GM12878 (cell line): ENCODE measurements around the gene CAND1.

ENCODE experiments used
- CREM ChIP-seq: IDR thresholded peaks from 2 replicates; pipeline ENCODE4 v1.6.1; 2014; ENCODE audit warnings: antibody characterized with exemption, low read depth
- EP300 ChIP-seq, 2 experiments: fragments of 150-350 bp in 1 of 2; IDR thresholded peaks; 2 replicates each; pipeline ENCODE4 v1.6.1; 2011 to 2012; ENCODE audit warnings: low read depth in 2 of 2, low read length in 2 of 2, borderline replicate concordance in 1 of 2, improper control_type of control experiment in 1 of 2, inconsistent platforms in 1 of 2; ENCODE audit not compliant: control insufficient read depth in 1 of 2
- JUND ChIP-seq: IDR thresholded peaks from 2 replicates; pipeline ENCODE4 v1.6.1; 2012; ENCODE audit warnings: low read depth, mild to moderate bottlenecking, low read length, improper control_type of control experiment, moderate library complexity
- SIN3A ChIP-seq: IDR thresholded peaks from 2 replicates; pipeline ENCODE4 v1.6.1; 2012; ENCODE audit warnings: low read depth, low read length, improper control_type of control experiment
- TF ChIP-seq, protein P1 (sequence below), 3 experiments: IDR thresholded peaks in 2 of 3; conservative IDR thresholded peaks in 1 of 3; 2 replicates each; pipeline ENCODE4 v1.5.1; 2011; ENCODE audit warnings: low read depth in 3 of 3, low read length in 3 of 3, mild to moderate bottlenecking in 3 of 3, control low read depth in 2 of 3, moderate library complexity in 2 of 3, inconsistent platforms in 1 of 3, mixed read lengths in 1 of 3; ENCODE audit not compliant: control insufficient read depth in 2 of 3, insufficient read depth in 1 of 3; ENCODE audit errors: extremely low read depth in 1 of 3
- TF ChIP-seq, protein P2 (sequence below): fragments of 450-650 bp; IDR thresholded peaks from 2 replicates; pipeline ENCODE4 v1.6.1; 2017; ENCODE audit warnings: antibody characterized with exemption, mild to moderate bottlenecking, moderate library complexity
- TF ChIP-seq, protein P3 (sequence below): IDR thresholded peaks from 2 replicates; pipeline ENCODE4 v1.6.1; 2012; ENCODE audit warnings: mild to moderate bottlenecking, low read depth, low read length

DNA sequence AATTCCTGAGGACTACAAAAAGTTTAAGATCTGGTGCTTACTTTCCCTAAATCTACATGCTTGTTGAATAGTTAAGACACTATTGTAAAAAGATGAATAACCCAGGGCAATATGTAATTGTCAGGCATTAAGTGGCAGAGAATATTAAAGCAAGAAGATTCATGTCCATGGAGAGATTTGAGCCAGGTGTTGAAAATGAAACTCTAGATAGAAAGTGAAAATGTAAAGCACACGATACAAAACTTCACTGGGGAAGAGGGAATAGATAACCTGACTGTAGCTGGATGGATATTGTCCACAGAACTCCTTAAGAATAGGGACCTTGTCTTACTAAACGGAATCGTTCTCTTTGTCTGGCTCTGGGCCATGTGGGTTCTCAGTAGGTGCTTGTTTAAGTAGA lies 5.0 kb downstream of the CAND1 start:
- TF ChIP-seq SIN3A (no peak), CREM (no peak), EP300 (IDR thresholded peaks at IDR 0.05; ENCODE audit: borderline replicate concordance in 1 of 2, control insufficient read depth in 1 of 2, low read depth in 2 of 2, low read length in 2 of 2) (no peak), JUND (no peak)
- TF ChIP-seq, protein P1, sequence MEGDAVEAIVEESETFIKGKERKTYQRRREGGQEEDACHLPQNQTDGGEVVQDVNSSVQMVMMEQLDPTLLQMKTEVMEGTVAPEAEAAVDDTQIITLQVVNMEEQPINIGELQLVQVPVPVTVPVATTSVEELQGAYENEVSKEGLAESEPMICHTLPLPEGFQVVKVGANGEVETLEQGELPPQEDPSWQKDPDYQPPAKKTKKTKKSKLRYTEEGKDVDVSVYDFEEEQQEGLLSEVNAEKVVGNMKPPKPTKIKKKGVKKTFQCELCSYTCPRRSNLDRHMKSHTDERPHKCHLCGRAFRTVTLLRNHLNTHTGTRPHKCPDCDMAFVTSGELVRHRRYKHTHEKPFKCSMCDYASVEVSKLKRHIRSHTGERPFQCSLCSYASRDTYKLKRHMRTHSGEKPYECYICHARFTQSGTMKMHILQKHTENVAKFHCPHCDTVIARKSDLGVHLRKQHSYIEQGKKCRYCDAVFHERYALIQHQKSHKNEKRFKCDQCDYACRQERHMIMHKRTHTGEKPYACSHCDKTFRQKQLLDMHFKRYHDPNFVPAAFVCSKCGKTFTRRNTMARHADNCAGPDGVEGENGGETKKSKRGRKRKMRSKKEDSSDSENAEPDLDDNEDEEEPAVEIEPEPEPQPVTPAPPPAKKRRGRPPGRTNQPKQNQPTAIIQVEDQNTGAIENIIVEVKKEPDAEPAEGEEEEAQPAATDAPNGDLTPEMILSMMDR (IDR thresholded peaks at IDR 0.05 in 2 of 3, conservative IDR thresholded peaks at IDR 0.05 in 1 of 3; ENCODE audit: control insufficient read depth in 2 of 3, extremely low read depth in 1 of 3, insufficient read depth in 1 of 3, low read depth in 3 of 3, low read length in 3 of 3): no peak
- TF ChIP-seq, protein P2, sequence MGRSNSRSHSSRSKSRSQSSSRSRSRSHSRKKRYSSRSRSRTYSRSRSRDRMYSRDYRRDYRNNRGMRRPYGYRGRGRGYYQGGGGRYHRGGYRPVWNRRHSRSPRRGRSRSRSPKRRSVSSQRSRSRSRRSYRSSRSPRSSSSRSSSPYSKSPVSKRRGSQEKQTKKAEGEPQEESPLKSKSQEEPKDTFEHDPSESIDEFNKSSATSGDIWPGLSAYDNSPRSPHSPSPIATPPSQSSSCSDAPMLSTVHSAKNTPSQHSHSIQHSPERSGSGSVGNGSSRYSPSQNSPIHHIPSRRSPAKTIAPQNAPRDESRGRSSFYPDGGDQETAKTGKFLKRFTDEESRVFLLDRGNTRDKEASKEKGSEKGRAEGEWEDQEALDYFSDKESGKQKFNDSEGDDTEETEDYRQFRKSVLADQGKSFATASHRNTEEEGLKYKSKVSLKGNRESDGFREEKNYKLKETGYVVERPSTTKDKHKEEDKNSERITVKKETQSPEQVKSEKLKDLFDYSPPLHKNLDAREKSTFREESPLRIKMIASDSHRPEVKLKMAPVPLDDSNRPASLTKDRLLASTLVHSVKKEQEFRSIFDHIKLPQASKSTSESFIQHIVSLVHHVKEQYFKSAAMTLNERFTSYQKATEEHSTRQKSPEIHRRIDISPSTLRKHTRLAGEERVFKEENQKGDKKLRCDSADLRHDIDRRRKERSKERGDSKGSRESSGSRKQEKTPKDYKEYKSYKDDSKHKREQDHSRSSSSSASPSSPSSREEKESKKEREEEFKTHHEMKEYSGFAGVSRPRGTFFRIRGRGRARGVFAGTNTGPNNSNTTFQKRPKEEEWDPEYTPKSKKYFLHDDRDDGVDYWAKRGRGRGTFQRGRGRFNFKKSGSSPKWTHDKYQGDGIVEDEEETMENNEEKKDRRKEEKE: no peak
- TF ChIP-seq, protein P3, sequence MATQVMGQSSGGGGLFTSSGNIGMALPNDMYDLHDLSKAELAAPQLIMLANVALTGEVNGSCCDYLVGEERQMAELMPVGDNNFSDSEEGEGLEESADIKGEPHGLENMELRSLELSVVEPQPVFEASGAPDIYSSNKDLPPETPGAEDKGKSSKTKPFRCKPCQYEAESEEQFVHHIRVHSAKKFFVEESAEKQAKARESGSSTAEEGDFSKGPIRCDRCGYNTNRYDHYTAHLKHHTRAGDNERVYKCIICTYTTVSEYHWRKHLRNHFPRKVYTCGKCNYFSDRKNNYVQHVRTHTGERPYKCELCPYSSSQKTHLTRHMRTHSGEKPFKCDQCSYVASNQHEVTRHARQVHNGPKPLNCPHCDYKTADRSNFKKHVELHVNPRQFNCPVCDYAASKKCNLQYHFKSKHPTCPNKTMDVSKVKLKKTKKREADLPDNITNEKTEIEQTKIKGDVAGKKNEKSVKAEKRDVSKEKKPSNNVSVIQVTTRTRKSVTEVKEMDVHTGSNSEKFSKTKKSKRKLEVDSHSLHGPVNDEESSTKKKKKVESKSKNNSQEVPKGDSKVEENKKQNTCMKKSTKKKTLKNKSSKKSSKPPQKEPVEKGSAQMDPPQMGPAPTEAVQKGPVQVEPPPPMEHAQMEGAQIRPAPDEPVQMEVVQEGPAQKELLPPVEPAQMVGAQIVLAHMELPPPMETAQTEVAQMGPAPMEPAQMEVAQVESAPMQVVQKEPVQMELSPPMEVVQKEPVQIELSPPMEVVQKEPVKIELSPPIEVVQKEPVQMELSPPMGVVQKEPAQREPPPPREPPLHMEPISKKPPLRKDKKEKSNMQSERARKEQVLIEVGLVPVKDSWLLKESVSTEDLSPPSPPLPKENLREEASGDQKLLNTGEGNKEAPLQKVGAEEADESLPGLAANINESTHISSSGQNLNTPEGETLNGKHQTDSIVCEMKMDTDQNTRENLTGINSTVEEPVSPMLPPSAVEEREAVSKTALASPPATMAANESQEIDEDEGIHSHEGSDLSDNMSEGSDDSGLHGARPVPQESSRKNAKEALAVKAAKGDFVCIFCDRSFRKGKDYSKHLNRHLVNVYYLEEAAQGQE: no peak
